Measurements from ENCODE around the gene INF2. TPM values are rescaled to one million over a fixed set of nuclear protein-coding genes. Genes with fewer than 3 reads are reported as not detected.

The INF2 gene
- total RNA-seq, 1 donor from 2014 or later = 7.8 TPM

GRCh38 chr14:104746934-104747481, 57.6 kb downstream of the INF2 start:
- peaks cover 40% of the 10 kb centered on the region for H3K4me1 Mint-ChIP-seq
- H3K9me3 Mint-ChIP-seq = peaks cover 7% of the 10 kb centered on the region
- H3K4me3 Mint-ChIP-seq = no peak overlapping the region
- no peak for DNase-seq (ENCODE audit: low spot score)
- Histone ChIP-seq H3F3A (ENCODE audit: low read depth) (peaks cover 17% of the 10 kb centered on the region), H3K27ac (no peak overlapping the region), H4K20me1 (ENCODE audit: low read depth) (no peaks in the 10 kb centered on the region), H3K9me3 (ENCODE audit: low read depth) (no peaks in the 10 kb centered on the region), H3K79me2 (ENCODE audit: low read depth) (no peaks in the 10 kb centered on the region), H3K4me1 (peaks cover 5% of the 10 kb centered on the region), H3K36me3 (no peaks in the 10 kb centered on the region), H2AFZ (replicated peaks) (no peak overlapping the region), H3K27me3 (no peaks in the 10 kb centered on the region), H3K9ac (no peak overlapping the region), H3K4me3 (no peak overlapping the region), H3K4me2 (no peak overlapping the region)
- H3K36me3 Mint-ChIP-seq = peaks cover 7% of the 10 kb centered on the region
- H3K27me3 Mint-ChIP-seq (ENCODE audit: insufficient read depth, low read depth) = peaks cover 8% of the 10 kb centered on the region
- no peak overlapping the region for H3K27ac Mint-ChIP-seq
- TF ChIP-seq CTCF (IDR thresholded peaks at IDR 0.05) (no peak), EZH2phosphoT487 (IDR thresholded peaks at IDR 0.05) (no peak), EZH2 (IDR thresholded peaks at IDR 0.05) (no peak)

GRCh38 chr14:104747876-104748275, 58.5 kb downstream of the INF2 start:
- Mint-ChIP-seq H3K4me1 (peaks cover 41% of the 10 kb centered on the region), H3K4me3 (no peak overlapping the region)

GRCh38 chr14:104749111-104749649, 59.8 kb downstream of the INF2 start:
- H2AFZ ChIP-seq (replicated peaks) = no peak overlapping the region
- peaks cover 4% of the 10 kb centered on the region for H3K36me3 Mint-ChIP-seq
- H3K9me3 ChIP-seq (ENCODE audit: low read depth) = no peaks in the 10 kb centered on the region
- TF ChIP-seq EZH2phosphoT487 (IDR thresholded peaks at IDR 0.05) = no peak
- no peak for TF ChIP-seq CTCF (IDR thresholded peaks at IDR 0.05)
- no peak for TF ChIP-seq EZH2 (IDR thresholded peaks at IDR 0.05)
- no peak overlapping the region for H3K4me3 ChIP-seq
- peaks cover 11% of the 10 kb centered on the region for H4K20me1 ChIP-seq (ENCODE audit: low read depth)
- peaks cover 12% of the 10 kb centered on the region for H3K79me2 ChIP-seq (ENCODE audit: low read depth)
- peaks cover 8% of the 10 kb centered on the region for H3K27me3 Mint-ChIP-seq (ENCODE audit: insufficient read depth, low read depth)
- H3K4me3 Mint-ChIP-seq = no peak overlapping the region
- peaks cover 11% of the 10 kb centered on the region for H3K4me1 ChIP-seq
- H3K9ac ChIP-seq = no peak overlapping the region
- H3K27ac ChIP-seq = no peak overlapping the region
- H3K4me2 ChIP-seq = no peak overlapping the region
- no peaks in the 10 kb centered on the region for H3K27me3 ChIP-seq
- peak overlapping the region; percentile 70 for H3K27ac Mint-ChIP-seq
- peak; percentile 42 for DNase-seq (ENCODE audit: low spot score)
- peaks cover 21% of the 10 kb centered on the region for H3F3A ChIP-seq (ENCODE audit: low read depth)
- H3K36me3 ChIP-seq = no peaks in the 10 kb centered on the region
- peaks cover 9% of the 10 kb centered on the region for H3K9me3 Mint-ChIP-seq
- peaks cover 37% of the 10 kb centered on the region for H3K4me1 Mint-ChIP-seq

More at GRCh38 chr14:104747876-104748275, 58.5 kb downstream of the INF2 start:
- Histone ChIP-seq H3K4me1 (peaks cover 8% of the 10 kb centered on the region), H3K79me2 (ENCODE audit: low read depth) (no peaks in the 10 kb centered on the region), H3K4me2 (peak overlapping the region; percentile 10), H4K20me1 (ENCODE audit: low read depth) (no peaks in the 10 kb centered on the region), H3F3A (ENCODE audit: low read depth) (peaks cover 21% of the 10 kb centered on the region), H3K9me3 (ENCODE audit: low read depth) (no peaks in the 10 kb centered on the region), H3K36me3 (no peaks in the 10 kb centered on the region), H2AFZ (replicated peaks) (no peak overlapping the region), H3K4me3 (no peak overlapping the region), H3K27ac (no peak overlapping the region), H3K9ac (no peak overlapping the region), H3K27me3 (no peaks in the 10 kb centered on the region)
- no peak overlapping the region for H3K27ac Mint-ChIP-seq
- peaks cover 9% of the 10 kb centered on the region for H3K9me3 Mint-ChIP-seq
- DNase-seq (ENCODE audit: low spot score) = no peak
- TF ChIP-seq CTCF (IDR thresholded peaks at IDR 0.05) = no peak
- TF ChIP-seq EZH2 (IDR thresholded peaks at IDR 0.05) = no peak
- TF ChIP-seq EZH2phosphoT487 (IDR thresholded peaks at IDR 0.05) = no peak
- H3K36me3 Mint-ChIP-seq = peaks cover 7% of the 10 kb centered on the region
- H3K27me3 Mint-ChIP-seq (ENCODE audit: insufficient read depth, low read depth) = peaks cover 10% of the 10 kb centered on the region

Measured in neural progenitor cell (in vitro differentiated cells).